ENCODE results near the gene MIB2.

The MIB2 gene

DNA sequence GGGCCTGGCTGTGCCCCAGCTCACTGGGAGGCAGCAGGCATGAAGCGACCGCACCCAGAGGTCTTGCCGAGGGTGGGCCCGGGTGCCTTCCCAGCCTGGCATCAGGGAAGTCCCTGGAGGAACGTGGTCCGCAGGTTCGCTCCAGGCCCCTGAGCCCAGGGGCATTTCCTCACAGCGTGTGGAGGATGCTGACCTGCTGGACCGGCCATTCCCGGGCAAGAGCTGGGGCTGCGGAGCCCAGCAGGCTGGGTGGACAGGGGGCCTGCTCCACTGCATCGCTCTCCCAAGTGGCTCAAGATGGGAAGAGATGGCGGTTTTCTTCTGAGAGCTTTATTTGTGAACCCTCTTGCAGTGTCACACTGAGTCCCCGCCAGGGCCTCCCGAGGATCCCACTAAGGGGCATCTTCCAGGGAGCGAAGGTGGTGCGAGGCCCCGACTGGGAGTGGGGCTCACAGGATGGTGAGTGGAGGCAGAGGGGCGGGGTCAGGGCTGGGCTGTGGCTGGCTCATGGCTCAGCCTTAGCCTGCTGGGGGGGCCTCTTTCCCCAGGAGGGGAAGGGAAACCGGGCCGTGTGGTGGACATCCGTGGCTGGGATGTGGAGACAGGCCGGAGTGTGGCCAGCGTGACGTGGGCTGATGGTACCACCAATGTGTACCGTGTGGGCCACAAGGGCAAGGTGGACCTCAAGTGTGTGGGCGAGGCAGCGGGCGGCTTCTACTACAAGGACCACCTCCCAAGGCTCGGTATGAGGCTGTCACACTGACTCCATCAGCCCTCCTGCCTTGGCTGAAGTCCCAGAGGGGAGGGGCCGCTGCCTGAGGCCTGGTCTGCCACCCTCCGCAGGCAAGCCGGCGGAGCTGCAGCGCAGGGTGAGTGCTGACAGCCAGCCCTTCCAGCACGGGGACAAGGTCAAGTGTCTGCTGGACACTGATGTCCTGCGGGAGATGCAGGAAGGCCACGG lies 9.4 kb downstream of the MIB2 start:
- H3K27ac ChIP-seq (ENCODE audit: insufficient read depth in 1 of 2, low read depth in 1 of 2, low read length in 2 of 2, poor library complexity in 1 of 2, severe bottlenecking in 2 of 2): no peak overlapping the region
- H3K27me3 ChIP-seq (replicated peaks in 2 of 5; ENCODE audit: control insufficient read depth in 4 of 5, insufficient read depth in 5 of 5, low read length in 4 of 5): no peaks in the 10 kb centered on the region
- 96% methylated on average over 37 of the region's 38 CpGs for WGBS (ENCODE audit: insufficient coverage)
- no peak for DNase-seq
- H3K4me3 ChIP-seq (ENCODE audit: control insufficient read depth in 1 of 7, extremely low read depth in 1 of 7, insufficient read depth in 4 of 7, low read depth in 2 of 7, low read length in 6 of 7): no peak overlapping the region
- H3K4me1 ChIP-seq (ENCODE audit: control extremely low read depth in 1 of 4, control insufficient read depth in 4 of 4, insufficient read depth in 4 of 4, low read length in 3 of 4): peaks cover 0 to 11% (median 5%) of the 10 kb centered on the region in 4 experiments
- peaks cover 0 to 3% (median 0%) of the 10 kb centered on the region in 4 experiments for H3K36me3 ChIP-seq (ENCODE audit: control insufficient read depth in 4 of 4, insufficient read depth in 4 of 4, low read length in 3 of 4)
- H3K9me3 ChIP-seq (ENCODE audit: control extremely low read depth in 1 of 5, control insufficient read depth in 4 of 5, insufficient read depth in 2 of 5, low read depth in 1 of 5, low read length in 4 of 5): no peaks in the 10 kb centered on the region
- POLR2A ChIA-PET: no interaction called here
- CTCF ChIA-PET: no interaction called here

GRCh38 chr1:1625404-1625775 lies 10.1 kb downstream of the MIB2 start:
- no peak overlapping the region for H3K4me3 ChIP-seq (ENCODE audit: control insufficient read depth in 1 of 7, extremely low read depth in 1 of 7, insufficient read depth in 4 of 7, low read depth in 2 of 7, low read length in 6 of 7)

DNA sequence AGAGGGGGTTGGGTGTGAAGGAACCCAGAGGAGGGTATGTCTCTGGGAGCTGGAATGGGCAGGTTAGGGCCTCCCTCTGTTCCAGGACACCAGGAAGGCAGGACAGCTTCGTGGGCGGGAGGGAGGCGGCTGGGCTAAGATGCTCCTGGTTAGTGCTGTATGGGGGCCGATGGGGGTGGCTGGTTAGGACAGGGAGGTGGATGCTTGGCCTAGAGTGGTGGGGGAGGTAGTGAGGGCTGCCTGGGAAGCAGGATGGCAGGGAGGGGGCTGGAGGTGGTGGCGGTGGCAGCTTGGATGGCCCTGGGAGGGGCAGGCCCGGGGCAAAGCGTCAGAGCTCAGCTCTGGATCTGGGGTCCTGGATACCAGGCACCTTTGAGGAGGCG lies 10.5 kb downstream of the MIB2 start:
- ChIA-PET CTCF (interaction anchor here (1.2 kb wide), 1 partner anchor 9 kb away, joined by 3 read pairs; no protein-coding TSS in a partner anchor), POLR2A (interaction anchor here (0.8 kb wide), 1 partner anchor 29 kb away, joined by 3 read pairs; no protein-coding TSS in a partner anchor)

More at GRCh38 chr1:1625404-1625775, 10.1 kb downstream of the MIB2 start:
- Histone ChIP-seq H3K4me1 (ENCODE audit: control extremely low read depth in 1 of 4, control insufficient read depth in 4 of 4, insufficient read depth in 4 of 4, low read length in 3 of 4) (peaks cover 0 to 14% (median 7%) of the 10 kb centered on the region in 4 experiments), H3K36me3 (ENCODE audit: control insufficient read depth in 4 of 4, insufficient read depth in 4 of 4, low read length in 3 of 4) (peaks cover 0 to 3% (median 0%) of the 10 kb centered on the region in 4 experiments), H3K27me3 (replicated peaks in 2 of 5; ENCODE audit: control insufficient read depth in 4 of 5, insufficient read depth in 5 of 5, low read length in 4 of 5) (no peaks in the 10 kb centered on the region), H3K27ac (ENCODE audit: insufficient read depth in 1 of 2, low read depth in 1 of 2, low read length in 2 of 2, poor library complexity in 1 of 2, severe bottlenecking in 2 of 2) (no peak overlapping the region), H3K9me3 (ENCODE audit: control extremely low read depth in 1 of 5, control insufficient read depth in 4 of 5, insufficient read depth in 2 of 5, low read depth in 1 of 5, low read length in 4 of 5) (no peaks in the 10 kb centered on the region)
- WGBS (ENCODE audit: insufficient coverage): 98% methylated on average over 23 of the region's 28 CpGs
- POLR2A ChIA-PET: no interaction called here
- CTCF ChIA-PET: interaction anchor here (1.2 kb wide), 1 partner anchor 8 kb away, joined by 3 read pairs; no protein-coding TSS in a partner anchor
- no peak for DNase-seq

GRCh38 chr1:1626207-1627141 lies 11.2 kb downstream of the MIB2 start:
- ChIA-PET CTCF (interaction anchor here (1.2 kb wide), 1 partner anchor 9 kb away, joined by 3 read pairs; no protein-coding TSS in a partner anchor), POLR2A (interaction anchor here (0.8 kb wide), 1 partner anchor 29 kb away, joined by 3 read pairs; no protein-coding TSS in a partner anchor)
- Histone ChIP-seq H3K4me1 (ENCODE audit: control extremely low read depth in 1 of 4, control insufficient read depth in 4 of 4, insufficient read depth in 4 of 4, low read length in 3 of 4) (peaks cover 0 to 24% (median 11%) of the 10 kb centered on the region in 4 experiments), H3K27ac (ENCODE audit: insufficient read depth in 1 of 2, low read depth in 1 of 2, low read length in 2 of 2, poor library complexity in 1 of 2, severe bottlenecking in 2 of 2) (no peak overlapping the region), H3K4me3 (ENCODE audit: control insufficient read depth in 1 of 7, extremely low read depth in 1 of 7, insufficient read depth in 4 of 7, low read depth in 2 of 7, low read length in 6 of 7) (no peak overlapping the region), H3K27me3 (replicated peaks in 2 of 5; ENCODE audit: control insufficient read depth in 4 of 5, insufficient read depth in 5 of 5, low read length in 4 of 5) (peaks cover 0 to 9% (median 0%) of the 10 kb centered on the region in 5 experiments), H3K9me3 (ENCODE audit: control extremely low read depth in 1 of 5, control insufficient read depth in 4 of 5, insufficient read depth in 2 of 5, low read depth in 1 of 5, low read length in 4 of 5) (no peaks in the 10 kb centered on the region), H3K36me3 (ENCODE audit: control insufficient read depth in 4 of 4, insufficient read depth in 4 of 4, low read length in 3 of 4) (peaks cover 0 to 3% (median 0%) of the 10 kb centered on the region in 4 experiments)
- WGBS (ENCODE audit: insufficient coverage): 98% methylated on average over 38 of the region's 48 CpGs
- DNase-seq: no peak

More for the DNA sequence above, 10.5 kb downstream of the MIB2 start:
- peaks cover 0 to 3% (median 0%) of the 10 kb centered on the region in 4 experiments for H3K36me3 ChIP-seq (ENCODE audit: control insufficient read depth in 4 of 4, insufficient read depth in 4 of 4, low read length in 3 of 4)
- H3K4me3 ChIP-seq (ENCODE audit: control insufficient read depth in 1 of 7, extremely low read depth in 1 of 7, insufficient read depth in 4 of 7, low read depth in 2 of 7, low read length in 6 of 7): no peak overlapping the region
- H3K27ac ChIP-seq (ENCODE audit: insufficient read depth in 1 of 2, low read depth in 1 of 2, low read length in 2 of 2, poor library complexity in 1 of 2, severe bottlenecking in 2 of 2): no peak overlapping the region
- H3K9me3 ChIP-seq (ENCODE audit: control extremely low read depth in 1 of 5, control insufficient read depth in 4 of 5, insufficient read depth in 2 of 5, low read depth in 1 of 5, low read length in 4 of 5): no peaks in the 10 kb centered on the region
- peaks cover 0 to 18% (median 9%) of the 10 kb centered on the region in 4 experiments for H3K4me1 ChIP-seq (ENCODE audit: control extremely low read depth in 1 of 4, control insufficient read depth in 4 of 4, insufficient read depth in 4 of 4, low read length in 3 of 4)
- peaks cover 0 to 3% (median 0%) of the 10 kb centered on the region in 5 experiments for H3K27me3 ChIP-seq (replicated peaks in 2 of 5; ENCODE audit: control insufficient read depth in 4 of 5, insufficient read depth in 5 of 5, low read length in 4 of 5)
- no peak for DNase-seq
- 91% methylated on average over 4 of the region's 8 CpGs for WGBS (ENCODE audit: insufficient coverage)

GRCh38 chr1:1627261-1627828 lies 12.0 kb downstream of the MIB2 start:
- WGBS (ENCODE audit: insufficient coverage): 89% methylated on average over 24 of the region's 37 CpGs
- CTCF ChIA-PET: no interaction called here
- POLR2A ChIA-PET: no interaction called here
- no peak for DNase-seq
- H3K27me3 ChIP-seq (replicated peaks in 2 of 5; ENCODE audit: control insufficient read depth in 4 of 5, insufficient read depth in 5 of 5, low read length in 4 of 5): peaks cover 0 to 18% (median 0%) of the 10 kb centered on the region in 5 experiments
- H3K27ac ChIP-seq (ENCODE audit: insufficient read depth in 1 of 2, low read depth in 1 of 2, low read length in 2 of 2, poor library complexity in 1 of 2, severe bottlenecking in 2 of 2): no peak overlapping the region
- H3K4me1 ChIP-seq (ENCODE audit: control extremely low read depth in 1 of 4, control insufficient read depth in 4 of 4, insufficient read depth in 4 of 4, low read length in 3 of 4): peaks cover 0 to 31% (median 13%) of the 10 kb centered on the region in 4 experiments
- H3K9me3 ChIP-seq (ENCODE audit: control extremely low read depth in 1 of 5, control insufficient read depth in 4 of 5, insufficient read depth in 2 of 5, low read depth in 1 of 5, low read length in 4 of 5): no peaks in the 10 kb centered on the region
- H3K36me3 ChIP-seq (ENCODE audit: control insufficient read depth in 4 of 4, insufficient read depth in 4 of 4, low read length in 3 of 4): peaks cover 0 to 3% (median 0%) of the 10 kb centered on the region in 4 experiments
- no peak overlapping the region for H3K4me3 ChIP-seq (ENCODE audit: control insufficient read depth in 1 of 7, extremely low read depth in 1 of 7, insufficient read depth in 4 of 7, low read depth in 2 of 7, low read length in 6 of 7)
